Activated T-cell treated with anti-CD3 and anti-CD28 coated beads for 48 hours (primary cell): ENCODE results near the gene PDE11A.

Experiments
- DNase-seq: peaks from one replicate; pipeline ENCODE4 v3.0.0-alpha.2; 2020; ENCODE audit warnings: low read depth

Gene PDE11A

GRCh38 chr2:177723235-177723634, 349.3 kb downstream of the PDE11A start:
- DNase-seq, result no peak

GRCh38 chr2:177721818-177722567, 350.6 kb downstream of the PDE11A start:
- DNase-seq, result no peak

- no peak for DNase-seq
Measured at GRCh38 chr2:177721087-177721486, 351.5 kb downstream of the PDE11A start.

GRCh38 chr2:177717831-177718618, 354.6 kb downstream of the PDE11A start:
- DNase-seq, result no peak

- no peak for DNase-seq
Measured at GRCh38 chr2:177716484-177716883, 356.1 kb downstream of the PDE11A start.

GRCh38 chr2:177715771-177716170, 356.8 kb downstream of the PDE11A start:
- no peak for DNase-seq

- no peak for DNase-seq
Measured at GRCh38 chr2:177714704-177715103, 357.9 kb downstream of the PDE11A start.

- no peak for DNase-seq
Measured at GRCh38 chr2:177712462-177712861, 360.1 kb downstream of the PDE11A start.

- DNase-seq, result no peak
Measured at GRCh38 chr2:177711483-177712265, 360.9 kb downstream of the PDE11A start.

- no peak for DNase-seq
Measured at GRCh38 chr2:177710889-177711288, 361.7 kb downstream of the PDE11A start.

GRCh38 chr2:177709986-177710401, 362.6 kb downstream of the PDE11A start:
- no peak for DNase-seq

- no peak for DNase-seq
Measured at GRCh38 chr2:177708660-177709444, 363.7 kb downstream of the PDE11A start.

- no peak for DNase-seq
Measured at GRCh38 chr2:177708106-177708505, 364.5 kb downstream of the PDE11A start.

GRCh38 chr2:177705511-177706173, 366.9 kb downstream of the PDE11A start:
- no peak for DNase-seq

- DNase-seq, result no peak
Measured at GRCh38 chr2:177703159-177703558, 369.4 kb downstream of the PDE11A start.

GRCh38 chr2:177698281-177698680, 374.3 kb downstream of the PDE11A start:
- no peak for DNase-seq

- no peak for DNase-seq
Measured at GRCh38 chr2:177694348-177694747, 378.2 kb downstream of the PDE11A start.

GRCh38 chr2:177693658-177694339, 378.8 kb downstream of the PDE11A start:
- DNase-seq, result no peak

GRCh38 chr2:177692783-177693269, 379.8 kb downstream of the PDE11A start:
- DNase-seq, result no peak

- no peak for DNase-seq
Measured at GRCh38 chr2:177692042-177692782, 380.4 kb downstream of the PDE11A start.
